Liver (tissue), 3 donors: Measurements from ENCODE around the gene DCK.

ENCODE experiments used
- EGR1 ChIP-seq, 2 donors: IDR thresholded peaks; 2 replicates each; pipeline ENCODE4 v1.6.1; 2016 to 2018; ENCODE audit warnings: antibody characterized with exemption in 2 of 2, low read depth in 2 of 2
- FOXA1 ChIP-seq: IDR thresholded peaks from 2 replicates; pipeline ENCODE4 v1.6.1; 2016; ENCODE audit warnings: antibody characterized with exemption
- GABPA ChIP-seq, 2 donors: IDR thresholded peaks in 1 of 2; conservative IDR thresholded peaks in 1 of 2; 2 replicates each; pipeline ENCODE4 v1.6.1; 2016; ENCODE audit warnings: antibody characterized with exemption in 2 of 2, mild to moderate bottlenecking in 1 of 2, moderate library complexity in 1 of 2
- HNF4A ChIP-seq, 2 donors: conservative IDR thresholded peaks; 2 replicates each; pipeline ENCODE4 v1.6.1; 2016; ENCODE audit warnings: antibody characterized with exemption in 2 of 2, mild to moderate bottlenecking in 2 of 2
- JUND ChIP-seq, 2 donors: IDR thresholded peaks; 2 replicates each; pipeline ENCODE4 v1.6.1; 2016; ENCODE audit warnings: antibody characterized with exemption in 2 of 2
- RAD21 ChIP-seq, 2 donors: IDR thresholded peaks; 2 replicates each; pipeline ENCODE4 v1.6.1; 2016; ENCODE audit warnings: antibody characterized with exemption in 2 of 2, mild to moderate bottlenecking in 2 of 2
- SP1 ChIP-seq: IDR thresholded peaks from 2 replicates; pipeline ENCODE4 v1.6.1; 2018; ENCODE audit warnings: antibody characterized with exemption, mild to moderate bottlenecking
- TAF1 ChIP-seq: conservative IDR thresholded peaks from 2 replicates; pipeline ENCODE4 v1.6.1; 2016; ENCODE audit warnings: antibody characterized with exemption, mild to moderate bottlenecking
- TF ChIP-seq, protein P1 (sequence below): fragments of 150-350 bp; IDR thresholded peaks from 2 replicates; pipeline ENCODE4 v1.5.1; 2017; ENCODE audit warnings: improper control_type of control experiment, low read depth, low read length; ENCODE audit not compliant: missing input control
- TF ChIP-seq, protein P2 (sequence below): IDR thresholded peaks from 2 replicates; pipeline ENCODE4 v1.6.1; 2016; ENCODE audit warnings: antibody characterized with exemption, mild to moderate bottlenecking
- TF ChIP-seq, protein P3 (sequence below): IDR thresholded peaks from 2 replicates; pipeline ENCODE4 v1.6.1; 2016; ENCODE audit warnings: antibody characterized with exemption
- TF ChIP-seq, protein P4 (sequence below): IDR thresholded peaks from 2 replicates; pipeline ENCODE4 v1.6.1; 2016; ENCODE audit warnings: antibody characterized with exemption
- donor health status: healthy.
- donor health status: healthy.

DNA sequence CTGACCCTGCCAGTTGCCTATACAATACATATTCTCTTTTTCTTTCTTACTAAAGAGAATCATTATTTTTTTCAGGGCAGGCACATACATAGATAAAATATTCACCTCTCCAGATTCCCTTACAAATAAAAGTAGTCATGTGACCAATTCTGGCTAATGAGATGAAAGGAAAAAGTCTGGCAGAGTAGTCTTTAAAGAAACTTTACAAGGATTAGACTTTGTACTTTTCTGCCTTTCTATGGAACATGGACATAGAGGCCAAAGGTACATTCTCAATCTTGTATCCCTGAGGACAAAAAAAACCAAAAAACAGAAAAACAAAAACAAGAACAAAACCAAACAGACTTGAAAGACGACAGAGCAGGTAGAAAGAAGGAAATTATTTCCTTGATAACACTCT is 75.6 kb downstream of the DCK start:
- TF ChIP-seq RAD21 (IDR thresholded peaks at IDR 0.05): no peak
- TF ChIP-seq, protein P1, sequence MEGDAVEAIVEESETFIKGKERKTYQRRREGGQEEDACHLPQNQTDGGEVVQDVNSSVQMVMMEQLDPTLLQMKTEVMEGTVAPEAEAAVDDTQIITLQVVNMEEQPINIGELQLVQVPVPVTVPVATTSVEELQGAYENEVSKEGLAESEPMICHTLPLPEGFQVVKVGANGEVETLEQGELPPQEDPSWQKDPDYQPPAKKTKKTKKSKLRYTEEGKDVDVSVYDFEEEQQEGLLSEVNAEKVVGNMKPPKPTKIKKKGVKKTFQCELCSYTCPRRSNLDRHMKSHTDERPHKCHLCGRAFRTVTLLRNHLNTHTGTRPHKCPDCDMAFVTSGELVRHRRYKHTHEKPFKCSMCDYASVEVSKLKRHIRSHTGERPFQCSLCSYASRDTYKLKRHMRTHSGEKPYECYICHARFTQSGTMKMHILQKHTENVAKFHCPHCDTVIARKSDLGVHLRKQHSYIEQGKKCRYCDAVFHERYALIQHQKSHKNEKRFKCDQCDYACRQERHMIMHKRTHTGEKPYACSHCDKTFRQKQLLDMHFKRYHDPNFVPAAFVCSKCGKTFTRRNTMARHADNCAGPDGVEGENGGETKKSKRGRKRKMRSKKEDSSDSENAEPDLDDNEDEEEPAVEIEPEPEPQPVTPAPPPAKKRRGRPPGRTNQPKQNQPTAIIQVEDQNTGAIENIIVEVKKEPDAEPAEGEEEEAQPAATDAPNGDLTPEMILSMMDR: no peak
- TF ChIP-seq EGR1 (IDR thresholded peaks at IDR 0.05; ENCODE audit: low read depth in 2 of 2): no peak
- TF ChIP-seq, protein P2, sequence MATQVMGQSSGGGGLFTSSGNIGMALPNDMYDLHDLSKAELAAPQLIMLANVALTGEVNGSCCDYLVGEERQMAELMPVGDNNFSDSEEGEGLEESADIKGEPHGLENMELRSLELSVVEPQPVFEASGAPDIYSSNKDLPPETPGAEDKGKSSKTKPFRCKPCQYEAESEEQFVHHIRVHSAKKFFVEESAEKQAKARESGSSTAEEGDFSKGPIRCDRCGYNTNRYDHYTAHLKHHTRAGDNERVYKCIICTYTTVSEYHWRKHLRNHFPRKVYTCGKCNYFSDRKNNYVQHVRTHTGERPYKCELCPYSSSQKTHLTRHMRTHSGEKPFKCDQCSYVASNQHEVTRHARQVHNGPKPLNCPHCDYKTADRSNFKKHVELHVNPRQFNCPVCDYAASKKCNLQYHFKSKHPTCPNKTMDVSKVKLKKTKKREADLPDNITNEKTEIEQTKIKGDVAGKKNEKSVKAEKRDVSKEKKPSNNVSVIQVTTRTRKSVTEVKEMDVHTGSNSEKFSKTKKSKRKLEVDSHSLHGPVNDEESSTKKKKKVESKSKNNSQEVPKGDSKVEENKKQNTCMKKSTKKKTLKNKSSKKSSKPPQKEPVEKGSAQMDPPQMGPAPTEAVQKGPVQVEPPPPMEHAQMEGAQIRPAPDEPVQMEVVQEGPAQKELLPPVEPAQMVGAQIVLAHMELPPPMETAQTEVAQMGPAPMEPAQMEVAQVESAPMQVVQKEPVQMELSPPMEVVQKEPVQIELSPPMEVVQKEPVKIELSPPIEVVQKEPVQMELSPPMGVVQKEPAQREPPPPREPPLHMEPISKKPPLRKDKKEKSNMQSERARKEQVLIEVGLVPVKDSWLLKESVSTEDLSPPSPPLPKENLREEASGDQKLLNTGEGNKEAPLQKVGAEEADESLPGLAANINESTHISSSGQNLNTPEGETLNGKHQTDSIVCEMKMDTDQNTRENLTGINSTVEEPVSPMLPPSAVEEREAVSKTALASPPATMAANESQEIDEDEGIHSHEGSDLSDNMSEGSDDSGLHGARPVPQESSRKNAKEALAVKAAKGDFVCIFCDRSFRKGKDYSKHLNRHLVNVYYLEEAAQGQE: no peak
- no peak for TF ChIP-seq TAF1
- no peak for TF ChIP-seq JUND (IDR thresholded peaks at IDR 0.05)
- TF ChIP-seq, protein P3, sequence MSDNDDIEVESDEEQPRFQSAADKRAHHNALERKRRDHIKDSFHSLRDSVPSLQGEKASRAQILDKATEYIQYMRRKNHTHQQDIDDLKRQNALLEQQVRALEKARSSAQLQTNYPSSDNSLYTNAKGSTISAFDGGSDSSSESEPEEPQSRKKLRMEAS: no peak
- TF ChIP-seq GABPA (IDR thresholded peaks at IDR 0.05 in 1 of 2, conservative IDR thresholded peaks at IDR 0.05 in 1 of 2): no peak
- peak; percentile 47 to 79 for TF ChIP-seq HNF4A (conservative IDR thresholded peaks at IDR 0.05)
- TF ChIP-seq, protein P4, sequence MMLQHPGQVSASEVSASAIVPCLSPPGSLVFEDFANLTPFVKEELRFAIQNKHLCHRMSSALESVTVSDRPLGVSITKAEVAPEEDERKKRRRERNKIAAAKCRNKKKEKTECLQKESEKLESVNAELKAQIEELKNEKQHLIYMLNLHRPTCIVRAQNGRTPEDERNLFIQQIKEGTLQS: no peak
- TF ChIP-seq FOXA1: no peak
- TF ChIP-seq SP1: no peak
